HG03139 (cell line): ENCODE results near the gene NRP2.

ENCODE experiments used
- ATAC-seq: cut with Tn5 transposase; IDR thresholded peaks from one replicate; pipeline ENCODE4 v1.9.1; 2021; ENCODE audit not compliant: unreplicated experiment

Gene NRP2

GRCh38 chr2:205682239-205682970, at the start of gene NRP2:
NRP2 (plus strand) TSS chr2:205682501; CDS start chr2:205683291, 790 bp downstream.
- ATAC-seq = peak; percentile 62

- ATAC-seq = no peak
Observed at GRCh38 chr2:205633994-205634393, 48.3 kb upstream of the NRP2 start.

DNA sequence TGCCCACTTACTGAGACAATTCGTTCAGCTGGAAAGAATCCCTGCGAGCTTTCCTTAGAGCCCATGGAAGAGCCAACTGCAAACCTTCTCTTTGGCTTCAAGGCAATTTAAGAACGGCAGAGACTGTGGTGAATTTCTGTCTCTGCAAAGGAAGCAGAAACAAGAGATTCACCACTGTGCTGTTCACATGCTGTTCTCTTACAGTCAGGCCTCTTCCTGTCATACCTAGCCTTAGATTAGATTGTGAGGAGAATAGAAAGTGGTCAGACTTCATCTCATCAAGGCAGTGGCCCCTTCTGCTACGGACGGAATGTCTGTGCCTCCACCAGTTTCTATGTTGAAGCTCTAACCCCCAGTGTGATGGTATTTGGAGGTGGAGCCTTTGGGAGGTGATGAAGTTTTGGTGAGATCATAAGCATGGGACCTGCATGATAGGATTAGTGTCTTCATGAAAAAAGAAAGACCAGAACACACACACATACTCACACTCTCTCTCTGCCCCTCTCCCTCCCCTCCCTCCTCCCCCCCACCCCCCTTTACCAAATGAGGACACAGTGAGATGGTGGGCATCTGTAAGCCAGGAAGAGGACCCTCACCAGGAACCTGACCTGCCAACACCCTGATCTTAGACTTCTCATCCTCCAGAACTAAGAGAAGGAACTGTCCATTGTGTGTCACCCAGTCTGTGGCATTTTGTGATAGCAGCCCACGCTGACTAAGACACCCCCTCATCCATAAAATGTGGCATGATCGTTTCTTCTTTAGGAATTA, 45.6 kb upstream of the NRP2 start:
- ATAC-seq = no peak

GRCh38 chr2:205637320-205637602, 45.0 kb upstream of the NRP2 start:
- ATAC-seq = no peak

DNA sequence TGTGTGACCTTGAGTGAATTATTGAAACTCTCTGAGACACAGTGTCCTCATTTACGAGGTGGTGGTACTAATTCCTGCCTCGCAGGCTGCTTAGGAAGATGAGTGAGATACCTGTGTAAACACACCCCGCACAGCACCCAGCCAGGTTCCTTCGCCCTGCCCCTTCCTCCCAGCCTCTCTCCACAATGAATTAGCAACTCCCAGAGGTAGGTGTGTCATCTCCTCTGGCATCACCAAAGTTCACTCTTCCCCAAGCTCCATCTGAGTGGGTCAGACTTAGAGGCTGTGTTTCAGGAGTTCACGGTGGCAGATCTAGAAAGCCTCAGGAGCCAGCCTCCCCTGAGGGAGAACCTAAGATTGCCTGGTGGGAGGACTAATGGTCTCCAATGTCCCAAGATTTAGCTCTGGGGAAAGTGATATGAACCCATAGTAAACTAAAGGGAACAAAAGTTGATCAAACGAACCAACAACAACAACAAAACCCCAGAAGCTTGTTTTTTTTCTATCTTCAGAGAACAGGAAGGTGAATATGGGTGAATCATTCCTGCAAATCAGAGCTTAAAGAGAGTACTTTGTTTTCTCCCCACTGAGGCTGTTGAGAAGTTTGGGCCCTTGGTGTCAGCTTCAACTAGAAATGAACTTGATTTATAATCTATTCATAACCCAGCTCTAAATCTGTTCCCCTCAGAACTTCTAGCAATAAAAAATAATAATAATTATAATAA, 44.4 kb upstream of the NRP2 start:
- no peak for ATAC-seq

GRCh38 chr2:205640716-205641115, 41.6 kb upstream of the NRP2 start:
- ATAC-seq = no peak

DNA sequence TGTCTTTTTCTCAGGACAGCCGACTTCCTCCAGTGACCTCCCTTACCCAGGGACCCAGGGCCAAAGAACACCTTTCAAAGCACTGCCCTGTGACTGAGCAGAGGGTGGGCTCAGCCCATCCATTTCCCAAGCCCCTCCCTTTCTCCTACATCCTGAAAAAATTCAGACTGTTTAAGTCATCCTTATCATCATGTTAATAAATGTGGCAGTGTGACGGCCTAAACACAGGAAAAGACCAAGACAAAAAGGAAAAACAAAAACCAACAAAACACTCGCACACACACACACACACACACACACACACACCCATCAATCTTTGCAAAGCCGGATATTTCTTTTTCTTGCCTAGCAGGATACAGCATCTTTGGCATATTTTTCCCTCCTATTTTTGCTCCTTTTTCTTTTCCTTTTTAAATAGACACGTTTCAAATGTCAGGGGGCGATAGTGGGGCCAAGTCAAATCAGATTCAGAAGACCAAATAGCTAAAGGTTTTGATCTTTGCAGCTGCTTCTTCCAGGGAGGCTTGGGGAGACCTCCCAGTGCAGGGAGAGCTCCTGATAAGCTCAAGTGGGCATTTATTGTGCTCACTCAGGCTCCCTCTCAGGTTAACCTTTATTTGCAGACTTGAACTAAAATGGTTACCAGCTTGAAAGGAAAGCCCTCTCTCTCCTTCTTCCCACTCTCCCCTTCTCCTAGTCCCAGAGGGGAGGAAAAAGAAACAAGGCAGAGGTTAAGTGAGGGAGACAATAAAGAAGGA, 39.5 kb upstream of the NRP2 start:
- no peak for ATAC-seq

DNA sequence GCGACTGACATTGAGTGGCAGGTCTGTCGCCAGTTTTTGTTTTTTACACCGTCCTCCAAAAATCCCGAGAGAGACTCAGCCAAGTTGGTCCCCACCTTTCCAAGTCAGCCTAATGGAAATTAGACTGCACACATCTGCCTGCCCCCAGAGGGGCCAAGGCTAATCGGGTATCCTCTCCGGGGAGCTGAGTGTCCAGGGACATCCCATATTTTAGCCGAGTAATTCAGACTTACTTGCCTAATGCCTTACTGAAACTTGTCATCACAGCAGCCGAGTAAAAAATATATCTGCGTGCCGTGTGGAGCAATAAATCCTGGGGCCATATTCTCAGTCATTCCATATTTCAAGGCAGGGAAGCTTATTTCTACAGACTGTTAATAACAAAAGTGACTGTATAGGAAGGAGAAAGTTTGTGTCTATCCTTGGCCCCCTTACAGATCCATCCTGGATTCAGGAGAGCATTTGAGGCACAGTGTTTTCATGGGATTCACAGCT, 38.9 kb upstream of the NRP2 start:
- ATAC-seq = no peak

DNA sequence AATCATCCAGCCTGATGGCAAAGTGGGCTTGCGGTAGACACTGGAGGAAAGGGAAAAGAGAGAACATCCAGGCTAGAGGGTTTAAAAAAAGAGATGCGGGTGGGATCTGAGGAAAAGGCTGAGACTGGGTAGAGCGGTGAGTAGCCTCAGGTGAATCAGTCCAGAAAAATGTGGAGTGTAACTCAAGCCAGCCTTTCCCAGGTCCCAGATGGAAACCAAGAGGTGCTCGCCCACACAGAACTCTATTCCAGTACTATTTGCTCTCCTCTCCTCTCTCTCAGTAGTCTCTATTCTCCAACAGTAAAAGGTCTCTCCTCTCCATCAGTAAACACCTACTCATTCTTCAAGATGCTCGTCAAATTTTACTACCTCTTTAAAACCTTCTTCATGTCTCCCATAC, 38.3 kb upstream of the NRP2 start:
- ATAC-seq = no peak

- peak; percentile 97 for ATAC-seq
Observed at GRCh38 chr2:205646680-205647079, 35.6 kb upstream of the NRP2 start.

- ATAC-seq = no peak
Observed at GRCh38 chr2:205650450-205650849, 31.9 kb upstream of the NRP2 start.

GRCh38 chr2:205650931-205651330, 31.4 kb upstream of the NRP2 start:
- no peak for ATAC-seq

DNA sequence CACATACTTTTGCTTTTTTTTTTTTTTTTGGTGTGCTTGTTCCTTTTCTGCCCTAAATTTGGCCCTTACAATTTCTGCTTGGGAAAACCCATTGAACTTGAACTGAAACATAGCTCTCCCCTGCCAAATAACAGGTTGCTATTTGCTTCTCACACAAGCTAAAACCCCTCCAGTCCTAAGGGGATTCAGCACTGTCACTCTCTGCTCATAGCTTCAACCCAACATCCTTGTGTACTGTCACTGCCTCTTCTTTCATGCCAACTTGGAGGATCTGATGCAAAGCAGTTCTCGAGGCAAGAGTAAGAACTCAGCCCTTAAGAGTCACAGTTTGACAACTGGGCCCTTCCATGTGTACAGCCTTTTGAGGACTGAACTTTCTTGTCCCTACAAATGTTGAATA, 30.6 kb upstream of the NRP2 start:
- ATAC-seq = no peak

DNA sequence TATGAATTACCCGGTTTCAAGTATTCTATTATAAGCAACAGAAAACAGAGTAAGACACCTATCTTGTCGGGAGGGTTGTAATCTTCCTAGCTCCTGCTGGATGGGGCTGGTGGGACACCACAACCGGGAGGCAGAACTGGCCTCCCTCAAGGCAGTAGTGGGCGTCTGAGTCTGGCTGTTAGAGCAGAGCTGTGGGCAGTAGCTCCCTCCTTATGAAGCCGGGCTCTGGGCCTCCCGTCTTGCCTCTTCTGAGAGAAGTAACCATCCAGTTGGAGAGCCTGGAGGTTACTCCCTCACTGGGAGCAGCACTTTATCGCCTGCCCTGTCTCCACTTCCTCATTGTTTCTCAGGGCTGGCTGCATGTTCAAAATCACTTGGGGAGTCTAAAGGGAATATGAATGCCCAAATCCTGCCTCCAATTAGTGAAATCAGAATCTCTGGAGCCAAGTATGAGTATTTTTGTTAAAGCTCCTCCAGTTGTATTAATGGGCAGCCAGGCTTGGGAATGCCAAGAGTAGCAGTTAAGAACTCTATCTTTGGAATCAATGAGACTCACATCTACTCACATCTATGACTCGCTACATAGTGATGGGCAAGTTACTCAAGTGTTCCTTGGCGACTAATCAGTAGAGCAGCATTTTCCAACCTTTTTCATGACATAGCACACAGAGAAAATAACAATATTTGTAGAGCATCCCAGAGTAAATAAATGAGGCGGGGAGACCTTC, 27.3 kb upstream of the NRP2 start:
- no peak for ATAC-seq

DNA sequence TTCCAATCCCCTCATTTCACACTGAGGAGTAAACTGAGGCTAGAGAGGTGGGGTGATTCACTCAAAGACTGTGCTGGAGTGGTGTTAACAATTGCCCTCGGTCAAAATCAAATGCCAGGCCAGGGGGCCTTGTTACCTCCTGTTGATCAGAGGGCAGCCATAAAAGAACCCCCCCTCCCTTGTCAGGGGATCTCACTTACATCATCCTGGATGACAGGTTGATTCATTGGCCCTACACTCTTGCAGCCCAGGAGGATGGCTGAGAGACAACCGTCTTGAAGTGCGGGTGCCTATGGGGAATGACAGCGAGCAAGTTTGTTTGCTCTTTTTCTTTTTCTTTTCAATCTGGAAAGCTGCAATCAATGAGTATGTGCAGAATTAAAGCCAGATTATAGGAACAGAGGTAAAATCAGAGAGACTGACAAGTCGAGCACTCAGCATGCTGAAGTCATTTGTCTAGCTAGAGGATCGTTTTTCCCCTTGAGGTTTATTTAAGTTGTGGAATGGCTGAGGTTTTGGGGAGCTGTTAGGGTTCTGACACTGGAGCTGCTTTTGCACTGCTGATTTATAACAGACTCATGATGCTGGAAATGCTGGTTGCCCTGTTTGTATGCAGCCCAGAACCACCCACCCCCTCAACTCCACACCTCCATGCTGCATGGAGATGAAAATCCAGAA, 26.4 kb upstream of the NRP2 start:
- ATAC-seq = no peak

DNA sequence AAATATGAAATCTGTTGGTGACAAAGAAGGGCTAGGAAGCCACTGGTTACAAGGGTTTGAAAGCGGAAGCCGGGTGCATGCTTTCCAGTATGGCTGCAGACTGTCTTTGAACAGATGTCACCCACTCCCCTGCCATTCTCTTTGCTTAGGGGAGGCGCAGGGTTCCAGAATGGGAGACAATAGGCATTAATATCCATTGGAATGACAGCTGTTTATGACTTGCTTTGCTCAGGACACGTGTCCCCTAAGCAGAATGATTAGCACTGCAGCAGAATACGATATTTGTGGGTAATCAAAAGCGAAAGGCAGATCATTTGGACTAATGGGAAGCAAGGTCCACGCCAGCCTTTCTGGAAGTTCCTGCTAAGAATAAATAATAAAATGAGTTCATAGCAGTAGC, 25.8 kb upstream of the NRP2 start:
- ATAC-seq = no peak

DNA sequence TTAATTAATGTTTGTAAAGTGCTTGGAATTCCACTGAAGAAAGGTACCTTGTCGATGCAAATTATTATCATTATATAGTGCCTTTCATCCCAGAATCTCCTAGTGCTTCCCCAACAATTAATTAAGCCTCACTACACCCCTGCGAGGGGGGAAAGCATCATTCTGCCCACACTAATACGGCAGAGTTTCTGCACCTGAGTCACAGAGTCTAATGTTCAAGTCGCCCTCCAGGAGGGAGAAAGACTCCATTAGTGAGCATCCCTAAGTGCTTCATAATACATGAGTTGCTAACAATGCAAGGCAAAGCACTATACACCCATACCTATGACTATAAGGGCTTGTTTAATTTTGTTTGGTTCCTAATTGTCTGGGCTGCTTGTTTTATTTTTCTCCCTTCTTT, 25.4 kb upstream of the NRP2 start:
- no peak for ATAC-seq

GRCh38 chr2:205657579-205657978, 24.7 kb upstream of the NRP2 start:
- no peak for ATAC-seq

DNA sequence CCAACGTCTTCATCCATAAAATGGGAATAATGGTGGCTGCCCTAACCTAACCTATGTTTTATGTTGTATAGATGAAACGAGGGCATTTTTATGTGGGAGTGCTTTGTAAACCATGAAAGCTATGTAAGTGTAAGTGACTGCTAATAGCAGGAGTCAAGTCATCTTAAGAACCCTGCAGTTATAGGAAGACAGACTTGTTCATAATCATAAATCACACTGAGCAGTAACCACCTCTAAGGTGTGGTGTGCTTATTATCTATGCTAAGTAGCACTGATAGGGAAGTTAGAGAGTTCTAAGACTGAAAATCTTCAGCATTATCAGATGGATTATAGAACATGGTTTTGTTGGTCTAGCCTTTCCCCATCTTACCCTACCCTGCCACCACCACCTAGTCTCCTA, 24.2 kb upstream of the NRP2 start:
- ATAC-seq = no peak

DNA sequence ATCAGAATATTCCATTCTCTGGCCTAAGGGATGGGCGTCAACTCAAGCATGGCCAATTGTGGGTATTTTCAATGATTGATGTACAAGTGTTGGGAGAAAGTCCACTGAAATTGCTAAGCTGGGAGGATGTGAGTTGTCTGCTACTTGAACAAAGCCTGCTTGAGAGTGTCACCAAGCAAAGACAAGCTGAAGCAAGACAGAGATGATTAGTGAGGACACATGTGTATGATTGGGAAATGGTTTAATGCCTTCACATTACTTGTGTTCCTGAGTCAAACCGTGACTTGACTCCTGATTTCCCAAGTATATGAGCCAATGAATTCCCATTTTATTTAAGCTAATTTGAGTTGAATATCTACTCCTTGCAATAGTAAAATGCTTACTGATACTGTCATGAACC, 23.7 kb upstream of the NRP2 start:
- ATAC-seq = no peak
